Osteoblast (primary cell): ENCODE results near the gene CSNK1E. TPM values are rescaled to one million over a fixed set of nuclear protein-coding genes. Genes with fewer than 3 reads are reported as not detected.

ENCODE experiments used
- DNase-seq: peaks from one replicate; pipeline ENCODE4 v3.0.0; 2011; ENCODE audit warnings: low spot score, mixed read lengths; ENCODE audit not compliant: insufficient read length; ENCODE audit errors: missing footprints
- H2AFZ ChIP-seq: 2 replicates; pipeline ENCODE4 v1.6.0; 2011; ENCODE audit warnings: mild to moderate bottlenecking, low read length
- H3K27ac ChIP-seq: 2 replicates; pipeline ENCODE4 v1.5.1; 2011; ENCODE audit warnings: mild to moderate bottlenecking, low read depth, low read length, moderate library complexity
- H3K27me3 ChIP-seq: 2 replicates; pipeline ENCODE4 v1.6.0; 2012; ENCODE audit warnings: mild to moderate bottlenecking, control low read depth, inconsistent platforms, low read length, moderate library complexity; ENCODE audit not compliant: insufficient read depth
- H3K36me3 ChIP-seq: 2 replicates; pipeline ENCODE4 v1.5.1; 2011; ENCODE audit warnings: mild to moderate bottlenecking, low read length, control low read depth, moderate library complexity; ENCODE audit not compliant: insufficient read depth
- H3K4me1 ChIP-seq: 2 replicates; pipeline ENCODE4 v1.5.1; 2011; ENCODE audit warnings: mild to moderate bottlenecking, low read length, control low read depth, moderate library complexity; ENCODE audit not compliant: insufficient read depth
- H3K4me2 ChIP-seq: 2 replicates; pipeline ENCODE4 v1.6.0; 2011; ENCODE audit warnings: mild to moderate bottlenecking, low read length; ENCODE audit not compliant: insufficient read depth
- H3K4me3 ChIP-seq: fragments of 200-600 bp; sonication (generic); 3 replicates; pipeline ENCODE4 v1.5.1; 2012; ENCODE audit warnings: mild to moderate bottlenecking, low read length, inconsistent platforms; ENCODE audit not compliant: insufficient read depth
- H3K79me2 ChIP-seq: 2 replicates; pipeline ENCODE4 v1.6.0; 2012; ENCODE audit warnings: mild to moderate bottlenecking, low read length, control low read depth, inconsistent platforms; ENCODE audit not compliant: insufficient read depth
- H3K9me3 ChIP-seq: 2 replicates; pipeline ENCODE4 v1.5.1; 2011; ENCODE audit warnings: low read depth, low read length, control low read depth
- H4K20me1 ChIP-seq: 2 replicates; pipeline ENCODE4 v1.6.0; 2012; ENCODE audit warnings: mild to moderate bottlenecking, low read length, control low read depth; ENCODE audit not compliant: insufficient read depth
- CTCF ChIP-seq: IDR thresholded peaks from 2 replicates; pipeline ENCODE4 v1.5.1; 2011; ENCODE audit warnings: mild to moderate bottlenecking, low read depth, low read length, moderate library complexity; ENCODE audit errors: extremely low read depth
- total RNA-seq: library from RNA; depleted of rRNA; stranded (reverse); fragments of >200 nt; gene quantifications from 2 replicates; pipeline ENCODE4 v1.2.3, GENCODE V29; 2012

CSNK1E gene
- total RNA-seq, 1 donor = 152 TPM

GRCh38 chr22:38327396-38327795, 10.2 kb upstream of the CSNK1E start:
- peak overlapping the region; percentile 50 for H3K4me3 ChIP-seq
- H3K4me2 ChIP-seq = peak overlapping the region; percentile 72
- no peak for TF ChIP-seq CTCF

GRCh38 chr22:38325587-38325986, 8.4 kb upstream of the CSNK1E start:
- H3K4me1 ChIP-seq = peaks cover 11% of the 10 kb centered on the region
- H3K4me2 ChIP-seq = no peak overlapping the region
- DNase-seq = peak; percentile 43
- TF ChIP-seq CTCF = no peak
- H4K20me1 ChIP-seq = no peaks in the 10 kb centered on the region
- no peaks in the 10 kb centered on the region for H3K9me3 ChIP-seq
- no peaks in the 10 kb centered on the region for H3K36me3 ChIP-seq
- no peaks in the 10 kb centered on the region for H3K79me2 ChIP-seq
- H3K4me3 ChIP-seq = no peak overlapping the region
- H3K27me3 ChIP-seq = no peaks in the 10 kb centered on the region
- no peak overlapping the region for H2AFZ ChIP-seq
- H3K27ac ChIP-seq = no peak overlapping the region

More at GRCh38 chr22:38327396-38327795, 10.2 kb upstream of the CSNK1E start:
- Histone ChIP-seq H3K79me2 (no peaks in the 10 kb centered on the region), H3K27ac (peak overlapping the region; percentile 38), H4K20me1 (no peaks in the 10 kb centered on the region), H3K4me1 (peaks cover 11% of the 10 kb centered on the region), H3K27me3 (no peaks in the 10 kb centered on the region), H2AFZ (peak overlapping the region; percentile 83), H3K36me3 (no peaks in the 10 kb centered on the region), H3K9me3 (no peaks in the 10 kb centered on the region)
- peak; percentile 90 for DNase-seq

- TF ChIP-seq CTCF = no peak
- peak; percentile 38 for DNase-seq
- no peak overlapping the region for H2AFZ ChIP-seq
- H3K4me2 ChIP-seq = no peak overlapping the region
- peaks cover 7% of the 10 kb centered on the region for H4K20me1 ChIP-seq
- no peak overlapping the region for H3K4me3 ChIP-seq
- no peaks in the 10 kb centered on the region for H3K36me3 ChIP-seq
- H3K9me3 ChIP-seq = no peaks in the 10 kb centered on the region
- H3K79me2 ChIP-seq = peaks cover 11% of the 10 kb centered on the region
- no peak overlapping the region for H3K27ac ChIP-seq
- H3K27me3 ChIP-seq = no peaks in the 10 kb centered on the region
- H3K4me1 ChIP-seq = peaks cover 13% of the 10 kb centered on the region
Observed at GRCh38 chr22:38320605-38321402, 3.6 kb upstream of the CSNK1E start.
